Natural killer cell treated with Interleukin-12 subunit alpha and Interleukin-12 subunit beta and Interleukin-15 and Interleukin-18, amount 100 ng/mL, for 72 hours (primary cell): ENCODE data around the gene CFAP298. TPM values are rescaled to one million over a fixed set of nuclear protein-coding genes. Genes with fewer than 3 reads are reported as not detected.
"Not testable (repeated sequence)": the region's sequence is repeated elsewhere in the genome, so short reads cannot be mapped to it uniquely, and the experiment has no call there.

Experiments used
- ATAC-seq, 2 donors: fragments of 150-1000 bp; cut with Tn5 transposase in 1 of 2; sonication (Bioruptor Pico), chemical (Tn5 transposase) in 1 of 2; 2 replicates each; pipeline ENCODE4 v1.10.0; 2021
- DNase-seq: peaks from one replicate; pipeline ENCODE4 v3.0.0; 2022; ENCODE audit warnings: low spot score
- H3K27ac Mint-ChIP-seq, 2 donors: 1 replicate in 1 of 2; 2 replicates in 1 of 2; pipeline ENCODE4 v1.8.0; 2022; ENCODE audit warnings: mixed read lengths in 2 of 2, mild to moderate bottlenecking in 1 of 2, moderate library complexity in 1 of 2
- H3K27me3 Mint-ChIP-seq, 2 donors: 1 replicate in 1 of 2; 2 replicates in 1 of 2; pipeline ENCODE4 v1.8.0; 2022; ENCODE audit warnings: mixed read lengths in 2 of 2
- H3K36me3 Mint-ChIP-seq: one replicate; pipeline ENCODE4 v1.8.0; 2022; ENCODE audit warnings: mixed read lengths
- H3K4me1 Mint-ChIP-seq, 2 donors: 1 replicate in 1 of 2; 2 replicates in 1 of 2; pipeline ENCODE4 v1.8.0; 2022; ENCODE audit warnings: low read depth in 2 of 2, mixed read lengths in 2 of 2, mild to moderate bottlenecking in 1 of 2
- H3K4me3 Mint-ChIP-seq: one replicate; pipeline ENCODE4 v1.8.0; 2022; ENCODE audit warnings: mixed read lengths
- H3K9me3 Mint-ChIP-seq: 2 replicates; pipeline ENCODE4 v1.8.0; 2022; ENCODE audit warnings: mixed read lengths
- total RNA-seq, 2 donors: library from RNA; stranded (reverse); gene quantifications; one replicate each; pipeline ENCODE4 v1.2.3, GENCODE V29; 2022

Gene CFAP298
- total RNA-seq, 2 donors from 2014 or later, result 31.0 to 37.6 TPM

DNA sequence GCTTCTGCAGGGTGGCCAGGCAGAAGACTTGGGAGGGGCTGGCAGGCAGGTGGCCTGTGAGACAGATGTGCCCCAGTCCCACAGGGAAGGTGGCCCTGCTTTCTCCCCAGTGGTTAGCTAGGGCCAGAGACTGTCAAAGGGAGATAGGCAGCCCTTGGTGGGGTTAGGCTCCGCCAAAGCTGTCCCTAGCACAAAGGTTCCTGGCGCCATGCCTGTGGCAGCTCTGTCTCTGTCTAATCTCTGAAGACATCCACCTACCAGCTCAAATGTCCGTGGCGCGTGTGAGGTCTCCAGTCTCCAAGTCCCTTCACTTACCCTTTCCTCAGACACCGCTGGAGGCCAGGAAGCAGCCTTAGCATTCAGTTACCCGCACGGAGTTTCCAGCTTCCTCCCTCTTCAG lies 44.6 kb downstream of the CFAP298 start:
- Mint-ChIP-seq H3K4me3 (no peak overlapping the region), H3K4me1 (peaks cover 12 to 29% of the 10 kb centered on the region in 2 donors), H3K36me3 (peaks cover 25% of the 10 kb centered on the region), H3K27ac (no peak overlapping the region), H3K27me3 (no peaks in the 10 kb centered on the region), H3K9me3 (no peaks in the 10 kb centered on the region)
- ATAC-seq (no peak), DNase-seq (no peak)

GRCh38 chr21:32566741-32567389 lies 45.3 kb downstream of the CFAP298 start:
- Mint-ChIP-seq H3K36me3 (peaks cover 25% of the 10 kb centered on the region), H3K9me3 (no peaks in the 10 kb centered on the region), H3K27ac (no peak overlapping the region), H3K4me1 (peaks cover 12 to 29% of the 10 kb centered on the region in 2 donors), H3K27me3 (no peaks in the 10 kb centered on the region), H3K4me3 (no peak overlapping the region)
- DNase-seq (no peak), ATAC-seq (no peak)

DNA sequence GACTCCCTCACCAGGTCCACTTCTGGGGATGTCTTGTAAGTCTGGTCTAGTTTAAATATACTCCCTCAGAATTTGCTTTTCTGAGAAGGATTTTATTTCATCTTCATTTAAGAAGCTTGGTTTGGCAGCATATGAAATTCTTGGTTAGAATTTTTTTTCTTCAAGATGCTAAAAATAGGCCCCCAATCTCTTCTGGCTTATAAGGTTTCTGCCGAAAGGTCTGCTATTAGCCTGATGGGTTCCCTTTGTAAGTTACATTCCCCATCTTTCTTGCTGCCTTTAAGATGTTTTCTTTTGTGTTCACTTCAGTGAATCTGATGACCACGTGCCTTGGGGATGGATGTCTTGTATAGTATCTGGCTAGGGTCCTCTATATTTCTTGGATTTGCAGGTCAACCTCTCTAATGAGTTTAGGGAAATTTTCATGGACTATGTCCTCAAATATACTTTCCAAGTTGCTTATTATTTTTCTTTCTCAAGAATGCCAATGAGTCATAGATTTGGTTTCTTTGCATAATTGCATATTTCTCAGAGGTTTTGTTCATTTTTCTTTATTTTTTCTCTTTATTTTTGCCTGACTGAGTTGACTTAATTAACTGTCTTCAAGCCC lies 46.2 kb downstream of the CFAP298 start:
- Mint-ChIP-seq H3K27me3 (no peaks in the 10 kb centered on the region), H3K9me3 (no peaks in the 10 kb centered on the region), H3K4me1 (peaks cover 12 to 28% of the 10 kb centered on the region in 2 donors), H3K4me3 (no peak overlapping the region), H3K27ac (no peak overlapping the region), H3K36me3 (peaks cover 25% of the 10 kb centered on the region)
- no peak for DNase-seq
- no peak for ATAC-seq

DNA sequence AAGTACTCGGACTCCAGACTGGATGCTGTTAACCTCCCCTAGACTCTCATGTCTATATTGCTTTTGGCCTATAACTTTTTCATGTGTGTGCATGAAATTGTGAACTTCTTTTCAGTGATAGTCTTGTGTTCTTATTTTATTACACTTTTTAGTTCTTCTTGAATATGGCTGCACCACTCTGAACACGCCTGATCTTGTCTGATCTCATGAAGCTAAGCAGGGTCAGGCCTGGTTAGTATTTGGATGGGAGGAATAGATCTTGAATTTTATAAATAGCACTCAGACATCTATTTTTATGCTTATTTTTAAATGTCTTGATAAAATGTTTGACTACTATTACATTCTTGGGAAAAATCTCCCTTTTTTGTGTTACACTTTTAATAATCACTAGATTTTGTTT lies 49.3 kb downstream of the CFAP298 start:
- H3K4me3 Mint-ChIP-seq, result no peak overlapping the region
- no peaks in the 10 kb centered on the region for H3K27me3 Mint-ChIP-seq
- DNase-seq, result no peak
- H3K9me3 Mint-ChIP-seq, result no peaks in the 10 kb centered on the region
- H3K36me3 Mint-ChIP-seq, result peaks cover 25% of the 10 kb centered on the region
- H3K4me1 Mint-ChIP-seq, result no peaks in the 10 kb centered on the region
- no peak for ATAC-seq
- H3K27ac Mint-ChIP-seq, result no peak overlapping the region

DNA sequence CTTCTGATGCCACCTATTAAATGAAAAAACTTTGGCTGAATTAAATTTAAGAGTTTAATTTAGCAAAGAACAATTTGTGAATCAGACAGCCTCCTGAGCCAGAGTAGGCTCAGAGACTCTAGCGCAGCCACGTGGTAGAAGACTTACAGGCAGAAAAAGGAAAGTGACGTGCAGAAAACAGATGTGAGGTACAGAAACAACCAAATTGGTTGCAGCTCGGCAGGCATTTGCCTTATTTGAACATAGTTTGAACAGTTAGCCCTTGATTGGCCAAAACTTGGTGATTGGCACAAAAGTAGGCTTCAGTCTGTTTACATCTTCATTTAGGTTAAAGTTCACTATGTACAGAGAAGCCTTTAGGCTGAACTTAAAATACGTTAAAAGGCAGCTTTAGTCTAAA lies 49.8 kb downstream of the CFAP298 start:
- ATAC-seq, result no peak
- peak overlapping the region in 1 of 2 donors; percentile 44 for H3K27ac Mint-ChIP-seq

DNA sequence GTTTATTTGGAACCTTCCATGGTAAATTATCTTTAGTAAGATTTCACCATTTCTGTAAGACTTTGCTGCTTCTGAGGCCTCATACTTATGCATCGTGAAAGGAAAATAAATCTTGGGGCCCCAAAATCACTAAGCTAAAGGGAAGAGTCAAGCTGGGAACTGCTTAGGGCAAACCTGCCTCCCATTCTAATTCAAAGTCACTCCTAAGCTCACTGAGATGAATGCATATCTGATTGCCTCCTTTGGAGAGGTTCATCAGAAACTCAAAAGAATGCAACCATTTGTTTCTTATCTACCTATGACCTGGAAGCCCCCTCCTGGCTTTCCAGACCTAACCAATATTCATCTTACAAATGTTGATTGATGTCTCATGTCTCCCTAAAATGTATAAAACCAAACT lies 50.7 kb downstream of the CFAP298 start:
- H3K27me3 Mint-ChIP-seq, H3K4me3 Mint-ChIP-seq, H3K9me3 Mint-ChIP-seq, H3K27ac Mint-ChIP-seq, DNase-seq, H3K4me1 Mint-ChIP-seq, ATAC-seq: not testable (repeated sequence)
- H3K36me3 Mint-ChIP-seq, result peaks cover 24% of the 10 kb centered on the region

More for the DNA sequence above, 49.8 kb downstream of the CFAP298 start:
- no peak overlapping the region for H3K4me3 Mint-ChIP-seq
- no peak for DNase-seq
- peaks cover 25% of the 10 kb centered on the region for H3K36me3 Mint-ChIP-seq
- H3K4me1 Mint-ChIP-seq, result no peaks in the 10 kb centered on the region
- H3K9me3 Mint-ChIP-seq, result no peaks in the 10 kb centered on the region
- no peaks in the 10 kb centered on the region for H3K27me3 Mint-ChIP-seq

DNA sequence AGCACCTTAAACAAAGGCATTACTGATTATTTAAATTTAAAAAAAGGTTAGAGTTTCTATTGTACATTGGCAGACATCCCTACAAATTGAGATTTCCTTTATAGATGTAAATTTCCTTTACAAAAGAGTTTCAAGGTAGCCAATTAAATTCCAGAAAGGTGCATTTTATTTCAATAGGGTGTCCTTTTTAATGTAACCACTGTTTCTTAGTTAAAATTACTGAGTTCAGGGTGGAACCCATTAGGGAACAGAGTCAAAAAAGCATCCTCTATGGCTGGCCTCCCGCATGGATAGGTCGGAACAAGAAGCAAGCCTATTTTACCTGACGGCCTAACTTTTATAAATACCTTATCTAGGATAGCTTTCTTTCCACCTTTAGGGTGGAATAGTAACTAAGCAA lies 51.3 kb downstream of the CFAP298 start:
- ATAC-seq (no peak), DNase-seq (no peak)
- H3K4me1 Mint-ChIP-seq, result peaks cover 0 to 4% of the 10 kb centered on the region in 2 donors
- no peak overlapping the region for H3K27ac Mint-ChIP-seq
- H3K9me3 Mint-ChIP-seq, result no peaks in the 10 kb centered on the region
- H3K4me3 Mint-ChIP-seq, result no peak overlapping the region
- peaks cover 18% of the 10 kb centered on the region for H3K36me3 Mint-ChIP-seq
- no peaks in the 10 kb centered on the region for H3K27me3 Mint-ChIP-seq

DNA sequence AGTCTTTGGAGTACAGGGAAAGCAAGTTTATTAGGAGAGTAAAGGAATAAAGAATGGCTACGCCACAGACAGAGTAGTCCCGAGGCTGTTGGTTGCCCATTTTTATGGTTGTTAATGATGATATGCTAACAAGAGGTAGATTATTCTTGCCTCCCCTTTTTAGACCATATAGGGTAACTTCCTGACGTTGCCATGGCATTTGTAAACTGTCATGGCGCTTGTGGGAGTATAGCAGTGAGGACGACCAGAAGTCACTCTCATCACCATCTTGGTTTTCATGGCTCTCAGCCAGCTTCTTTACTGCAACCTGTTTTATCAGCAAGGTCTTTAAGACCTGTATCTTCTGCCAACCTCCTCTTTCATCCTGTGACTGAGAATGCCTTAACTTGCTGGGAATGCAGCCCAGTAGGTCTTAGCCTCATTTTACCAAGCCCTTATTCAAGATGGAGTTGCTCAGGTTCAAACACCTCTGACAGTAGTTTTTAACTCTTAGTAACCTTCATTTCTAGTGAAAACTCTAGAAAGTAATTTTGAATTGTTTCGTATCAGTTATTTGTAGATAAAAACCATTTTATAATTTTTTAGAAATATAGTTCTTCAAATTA lies 53.1 kb downstream of the CFAP298 start:
- H3K27me3 Mint-ChIP-seq, result no peaks in the 10 kb centered on the region
- ATAC-seq (no peak), DNase-seq (no peak)
- no peak overlapping the region for H3K27ac Mint-ChIP-seq
- no peaks in the 10 kb centered on the region for H3K9me3 Mint-ChIP-seq
- H3K4me3 Mint-ChIP-seq, result no peak overlapping the region
- H3K36me3 Mint-ChIP-seq, result peaks cover under 1% of the 10 kb centered on the region
- peaks cover 0 to 13% of the 10 kb centered on the region in 2 donors for H3K4me1 Mint-ChIP-seq

DNA sequence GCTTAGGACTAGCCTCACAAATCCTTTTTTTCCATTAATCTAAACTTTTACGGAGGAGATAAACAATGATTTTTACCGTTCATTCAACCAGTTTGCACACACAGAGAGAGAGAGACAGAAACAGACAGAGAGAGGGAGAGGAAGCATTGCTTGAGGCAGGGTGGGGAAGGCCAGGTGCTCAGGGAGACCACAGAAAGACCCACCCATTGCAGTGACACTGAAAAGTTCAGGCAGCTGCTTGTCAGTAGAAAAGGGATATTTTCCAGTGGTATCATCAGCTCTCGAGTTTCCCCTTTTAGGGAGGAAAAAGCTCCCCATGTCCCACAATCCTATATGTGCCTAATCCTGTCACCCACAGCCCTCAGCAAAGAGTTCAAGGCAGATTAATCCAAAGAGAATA lies 54.1 kb downstream of the CFAP298 start:
- Mint-ChIP-seq H3K4me3 (no peak overlapping the region), H3K27ac (no peak overlapping the region), H3K27me3 (no peaks in the 10 kb centered on the region), H3K36me3 (no peaks in the 10 kb centered on the region), H3K4me1 (peaks cover 0 to 13% of the 10 kb centered on the region in 2 donors), H3K9me3 (no peaks in the 10 kb centered on the region)
- no peak for DNase-seq
- no peak for ATAC-seq

DNA sequence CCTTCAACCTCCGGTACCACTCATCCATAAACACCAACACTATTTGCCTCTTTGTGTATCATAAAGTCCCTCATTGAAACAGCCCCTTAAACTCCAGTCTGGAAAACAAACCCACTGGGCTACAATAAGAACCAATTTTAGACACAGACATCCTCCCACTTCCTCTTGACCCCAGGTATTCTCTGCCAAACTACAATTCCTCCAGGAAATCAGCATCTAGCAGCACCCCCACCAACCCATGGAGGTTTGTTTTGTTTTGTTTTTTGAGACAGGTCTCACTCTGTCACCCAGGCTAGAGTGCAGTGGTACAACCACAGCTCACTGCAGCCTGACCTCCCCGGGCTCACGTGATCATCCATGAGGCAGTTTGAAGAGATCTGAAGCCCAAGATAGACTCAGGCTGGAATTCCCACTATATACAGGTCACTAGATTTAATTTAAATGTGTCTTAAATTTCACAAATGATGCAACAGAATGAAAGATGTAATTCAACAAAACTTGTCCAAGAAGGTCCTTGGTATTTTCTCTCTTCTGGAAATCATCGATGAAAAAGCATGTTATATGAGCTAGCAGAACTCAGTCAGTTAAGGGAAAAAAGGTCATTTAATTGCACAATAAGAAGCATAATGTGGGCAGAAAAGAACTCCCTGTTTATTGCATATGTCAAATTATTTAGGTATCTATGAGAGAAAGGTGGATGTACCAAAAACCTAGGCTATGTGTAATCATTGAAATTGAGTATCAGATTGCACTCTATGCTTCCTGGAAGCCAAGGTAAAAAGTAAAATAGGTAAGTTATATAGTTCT lies 57.1 kb downstream of the CFAP298 start:
- H3K27ac Mint-ChIP-seq, result no peak overlapping the region
- no peak for DNase-seq
- H3K27me3 Mint-ChIP-seq, result no peaks in the 10 kb centered on the region
- ATAC-seq, result no peak
- peaks cover 0 to 13% of the 10 kb centered on the region in 2 donors for H3K4me1 Mint-ChIP-seq
- no peak overlapping the region for H3K4me3 Mint-ChIP-seq
- H3K9me3 Mint-ChIP-seq, result no peaks in the 10 kb centered on the region
- H3K36me3 Mint-ChIP-seq, result no peaks in the 10 kb centered on the region

GRCh38 chr21:32549886-32550285 lies 62.3 kb downstream of the CFAP298 start:
- ATAC-seq (no peak), DNase-seq (no peak)
- Mint-ChIP-seq H3K27ac (no peak overlapping the region), H3K9me3 (no peaks in the 10 kb centered on the region), H3K4me1 (peaks cover 0 to 17% of the 10 kb centered on the region in 2 donors), H3K27me3 (no peaks in the 10 kb centered on the region), H3K4me3 (no peak overlapping the region), H3K36me3 (no peaks in the 10 kb centered on the region)

DNA sequence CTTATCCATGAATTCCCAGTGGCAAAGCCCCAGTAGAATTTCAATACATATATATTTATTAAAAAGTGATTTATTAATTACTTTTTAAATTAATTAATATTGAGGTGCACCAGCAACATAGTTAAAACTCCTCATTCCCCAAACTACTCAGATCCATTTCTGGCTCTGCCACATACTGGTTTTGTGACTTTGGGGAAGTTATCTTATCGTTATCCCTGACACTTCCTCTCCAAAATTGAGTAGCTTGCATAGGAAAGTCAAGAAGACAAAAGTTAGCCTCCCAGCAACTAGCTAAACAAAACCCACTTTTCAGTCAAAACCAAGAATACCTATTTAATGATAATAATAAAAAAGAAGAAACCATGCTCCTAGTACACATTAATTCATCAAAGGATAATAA lies 62.7 kb downstream of the CFAP298 start:
- Mint-ChIP-seq H3K27ac (no peak overlapping the region), H3K4me3 (no peak overlapping the region), H3K4me1 (peaks cover 0 to 13% of the 10 kb centered on the region in 2 donors), H3K27me3 (no peaks in the 10 kb centered on the region), H3K9me3 (no peaks in the 10 kb centered on the region), H3K36me3 (no peaks in the 10 kb centered on the region)
- DNase-seq, result no peak
- ATAC-seq, result no peak
